HG02642 (cell line): ENCODE measurements around the gene MAP3K10.
"Not testable (repeated sequence)": the region's sequence is repeated elsewhere in the genome, so short reads cannot be mapped to it uniquely, and the experiment has no call there.

Source experiments
- ATAC-seq: cut with Tn5 transposase; IDR thresholded peaks from one replicate; pipeline ENCODE4 v1.9.1; 2021; ENCODE audit warnings: mild to moderate bottlenecking; ENCODE audit not compliant: unreplicated experiment, poor library complexity

Gene MAP3K10

DNA sequence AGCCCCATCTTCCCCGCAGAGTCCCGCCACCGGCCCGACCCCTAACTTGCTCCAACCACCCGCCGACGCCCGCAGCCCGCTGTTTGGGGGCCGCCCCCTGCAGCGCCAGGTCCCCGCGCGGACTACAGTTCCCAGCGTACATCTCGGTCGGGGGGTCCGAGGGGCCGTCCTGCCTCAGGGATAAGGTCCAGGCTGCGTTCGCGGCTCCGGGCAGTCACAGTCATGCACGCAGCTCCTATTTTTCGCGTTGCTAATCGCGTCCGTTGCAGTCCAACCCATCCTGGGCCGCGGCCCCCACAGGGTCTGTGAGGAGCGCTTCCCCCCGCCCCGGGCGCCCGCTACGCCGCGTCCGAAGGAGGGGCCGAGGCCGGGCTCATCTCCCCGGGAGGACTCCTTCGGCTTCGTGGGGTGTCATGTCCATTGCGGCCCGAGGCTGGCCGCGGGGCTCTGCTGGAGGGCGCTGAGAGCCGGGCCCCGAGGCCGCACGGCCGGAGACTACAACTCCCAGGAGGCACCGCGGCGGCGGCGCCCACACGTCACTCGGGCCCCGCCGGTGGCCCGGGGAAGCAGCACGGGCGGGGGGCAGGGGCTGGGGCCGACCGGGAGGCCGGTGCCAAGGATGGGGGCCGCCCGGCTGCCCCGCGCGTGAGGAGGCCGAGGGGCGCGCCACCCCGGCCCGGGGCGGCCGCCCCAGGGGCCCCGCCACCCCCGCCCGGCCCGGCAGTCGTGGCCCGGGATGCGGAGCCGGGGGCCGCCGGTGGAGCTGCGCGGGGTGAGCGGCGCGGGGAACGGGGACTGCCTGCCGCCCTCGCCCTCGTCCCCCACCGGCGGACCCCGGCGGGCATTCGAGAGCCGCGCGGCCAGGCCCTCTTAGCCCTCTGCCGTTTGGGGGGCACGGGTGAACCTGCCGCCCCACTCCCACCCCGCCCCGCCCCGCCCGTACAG, at the start of gene MAP3K10:
Gene MAP3K10 (plus strand): TSS at position 536 of the 945 bp plus-strand sequence. CDS start 606 bp downstream, outside the sequence.
- ATAC-seq = peak; percentile 79

DNA sequence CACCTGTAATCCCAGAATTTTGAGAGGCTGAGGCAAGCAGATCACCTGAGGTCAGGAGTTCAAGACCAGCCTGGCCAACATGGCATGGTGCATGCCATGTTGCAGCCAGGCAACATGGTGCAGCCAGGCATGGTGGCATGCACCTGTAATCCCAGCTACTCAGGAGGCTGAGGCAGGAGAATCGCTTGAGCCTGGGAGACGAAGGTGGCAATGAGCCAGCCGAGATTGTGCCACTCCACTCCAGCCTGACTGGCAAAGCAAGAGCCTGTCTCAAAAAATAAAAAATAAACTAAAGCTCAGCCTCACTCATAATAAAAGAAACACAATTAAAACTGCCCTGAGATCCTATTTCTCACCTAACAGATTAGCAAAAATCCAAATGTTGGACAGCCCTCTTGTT, 49.7 kb upstream of the MAP3K10 start:
- ATAC-seq = no peak

DNA sequence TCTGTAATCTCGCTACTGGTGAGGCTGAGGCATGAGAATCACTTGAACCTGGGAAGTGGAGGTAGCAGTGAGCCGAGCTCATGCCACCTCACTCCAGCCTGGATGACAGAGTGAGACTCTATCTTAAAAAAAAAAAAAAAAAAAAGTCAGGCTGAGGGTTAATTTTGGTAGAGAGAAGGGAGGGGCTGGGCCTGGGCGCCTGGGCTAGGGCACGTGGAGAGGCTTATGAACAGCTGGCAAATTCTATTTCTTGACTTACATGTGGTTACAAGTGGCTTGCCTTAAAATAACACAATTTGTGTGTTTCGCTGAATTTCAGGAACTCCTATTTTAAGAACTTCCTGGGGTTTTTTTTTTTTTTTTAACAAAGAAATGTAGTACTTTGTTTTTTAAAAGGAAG, 47.6 kb upstream of the MAP3K10 start:
- peak; percentile 70 for ATAC-seq

DNA sequence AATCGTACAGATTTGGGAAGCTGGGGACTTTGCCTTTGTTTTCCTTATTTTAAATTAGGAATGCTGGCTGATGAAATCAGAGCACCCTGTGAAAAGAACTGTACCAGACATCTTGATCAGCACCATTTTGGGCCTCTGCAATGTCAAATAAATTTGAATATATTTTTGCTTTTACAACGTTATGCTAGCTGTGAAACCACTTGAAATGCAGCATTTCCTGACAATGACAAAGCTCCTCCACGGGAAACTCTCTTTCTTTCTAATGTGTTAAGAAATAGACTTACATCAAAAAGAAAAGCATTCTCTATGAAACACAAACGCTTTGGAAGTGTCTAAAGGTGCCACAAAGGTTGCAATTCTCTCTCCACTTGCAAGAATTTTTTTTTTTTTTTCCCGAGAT, 47.1 kb upstream of the MAP3K10 start:
- no peak for ATAC-seq

DNA sequence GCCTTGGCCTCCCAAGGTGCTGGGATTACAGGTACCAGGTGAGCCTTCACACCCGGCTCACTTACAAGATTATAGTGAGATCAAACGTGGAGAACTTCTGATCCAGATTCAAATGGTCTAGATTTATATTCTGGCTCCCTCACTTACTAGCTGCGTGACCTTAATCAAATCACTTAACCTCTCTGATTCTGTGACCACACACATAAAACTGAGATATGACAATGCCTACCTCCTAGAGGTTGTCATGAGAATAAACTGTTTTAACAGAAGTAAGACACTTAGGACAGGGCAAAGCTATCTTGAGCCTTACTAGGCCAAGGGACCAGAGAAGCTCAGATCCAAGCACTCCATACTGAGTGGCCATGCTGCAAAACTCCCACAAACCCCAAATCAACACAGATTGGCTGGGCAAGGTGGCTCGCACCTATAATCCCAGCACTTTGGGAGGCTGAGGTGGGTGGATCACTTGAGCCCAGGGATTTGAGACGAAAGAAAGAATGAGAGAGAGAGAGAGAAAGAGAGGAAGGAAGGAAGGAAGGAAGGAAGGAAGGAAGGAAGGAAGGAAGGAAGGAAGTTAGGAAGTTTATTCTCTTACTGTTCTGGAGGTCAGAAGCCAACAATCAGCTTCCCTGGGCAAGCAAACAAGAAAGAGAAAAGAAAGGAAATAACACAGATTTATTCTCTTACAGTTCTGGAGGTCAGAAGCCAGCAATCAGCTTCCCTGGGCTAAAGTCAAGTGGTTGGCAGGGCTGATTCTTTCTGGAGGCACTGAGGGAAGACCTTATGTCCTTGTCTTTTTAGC, 46.1 kb upstream of the MAP3K10 start:
- no peak for ATAC-seq

DNA sequence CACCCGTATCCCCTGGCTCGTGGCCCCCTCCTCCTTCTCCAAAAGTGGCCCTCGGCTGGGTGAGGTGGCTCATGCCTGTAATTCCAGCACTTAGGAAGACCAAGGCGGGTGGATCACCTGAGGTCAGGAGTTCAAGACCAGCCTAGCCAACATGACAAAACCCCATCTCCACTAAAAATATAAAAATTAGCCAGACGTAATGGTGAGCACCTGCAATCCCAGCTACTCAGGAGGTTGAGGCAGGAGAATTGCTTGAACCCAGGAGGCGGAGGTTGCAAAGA, 45.5 kb upstream of the MAP3K10 start:
- not testable (repeated sequence) for ATAC-seq

DNA sequence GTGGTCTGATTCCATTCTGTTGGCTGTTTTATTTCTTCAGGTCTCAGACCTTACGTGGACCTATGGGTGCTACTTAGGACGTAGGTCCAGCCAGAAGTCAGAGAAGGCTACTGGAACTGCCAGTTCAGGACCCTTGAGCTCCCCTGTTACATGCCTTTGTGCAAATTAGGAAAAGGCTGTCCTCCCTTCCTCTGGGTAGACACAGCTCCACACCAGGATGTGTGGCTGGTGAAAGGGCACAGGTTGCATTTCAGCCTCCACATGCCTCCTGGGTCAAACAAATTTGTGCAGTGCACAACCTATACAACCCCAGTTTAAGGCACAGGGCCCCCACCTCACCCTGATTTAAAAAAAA, 43.9 kb upstream of the MAP3K10 start:
- no peak for ATAC-seq

DNA sequence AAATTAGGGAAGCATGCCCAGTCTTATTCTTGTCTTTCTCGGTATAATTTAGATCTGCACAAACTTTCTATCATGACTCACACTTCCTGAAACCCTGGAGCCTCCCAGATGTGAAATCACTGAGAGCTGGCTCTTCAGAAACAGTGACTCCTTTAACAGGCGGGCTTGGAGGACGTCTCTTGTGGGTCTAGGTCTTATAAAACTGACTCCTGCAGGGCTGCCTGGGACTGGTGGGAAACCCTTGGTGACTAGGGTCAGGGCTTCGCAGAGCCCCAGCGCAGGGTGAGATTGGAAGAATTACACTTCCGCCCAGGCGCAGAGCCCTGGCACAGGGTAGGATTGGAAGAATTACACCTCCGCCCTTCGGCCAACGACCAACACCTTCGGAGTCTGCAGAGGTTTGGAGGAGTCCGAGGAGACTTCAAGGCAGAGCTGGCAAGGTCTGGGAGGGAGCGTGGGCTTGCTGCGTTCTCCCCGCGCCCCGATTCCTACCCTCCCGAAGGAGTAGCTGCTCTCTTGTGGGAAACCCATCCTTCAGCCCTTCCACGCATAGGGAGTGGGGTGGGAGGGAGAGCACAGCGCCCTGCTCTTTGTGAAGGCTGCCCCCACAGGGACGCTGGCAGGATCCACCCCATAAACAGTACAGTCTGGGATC, 43.4 kb upstream of the MAP3K10 start:
- ATAC-seq = no peak

DNA sequence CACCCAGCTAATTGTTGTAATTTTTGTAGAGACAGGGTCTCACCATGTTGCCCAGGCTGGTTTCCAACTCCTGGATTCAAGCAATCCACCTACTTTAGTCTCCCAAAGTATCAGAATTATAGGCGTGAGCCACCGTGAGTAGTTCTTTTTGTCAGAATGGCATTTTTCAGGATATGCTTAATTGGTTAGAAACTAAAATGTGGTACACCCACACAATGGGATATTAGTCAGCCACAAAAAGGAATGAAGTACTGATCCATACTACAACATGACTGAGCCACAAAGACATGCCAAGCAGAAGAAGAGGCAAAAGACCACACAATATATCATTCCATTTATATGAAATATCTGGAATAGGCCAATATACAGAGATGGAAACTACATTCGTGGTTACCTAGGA, 41.7 kb upstream of the MAP3K10 start:
- ATAC-seq = no peak

DNA sequence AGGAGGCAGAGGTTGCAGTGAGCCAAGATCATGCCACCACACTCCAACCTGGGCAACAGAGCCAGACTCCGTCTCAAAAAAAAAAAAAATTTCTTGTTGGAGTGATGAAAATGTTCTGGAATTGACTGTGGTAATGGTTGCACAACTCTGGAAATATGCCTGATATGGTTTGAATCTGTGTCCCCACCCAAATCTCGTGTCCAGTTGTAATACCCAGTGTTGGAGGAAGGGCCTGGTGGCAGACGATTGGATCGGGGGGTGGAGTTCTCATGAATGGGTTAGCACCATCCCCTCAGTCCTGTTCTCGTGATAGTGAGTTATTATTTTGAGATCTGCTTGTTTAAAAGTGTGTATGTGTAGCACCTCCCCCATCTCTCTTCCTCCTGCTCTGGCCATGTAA, 41.1 kb upstream of the MAP3K10 start:
- no peak for ATAC-seq

DNA sequence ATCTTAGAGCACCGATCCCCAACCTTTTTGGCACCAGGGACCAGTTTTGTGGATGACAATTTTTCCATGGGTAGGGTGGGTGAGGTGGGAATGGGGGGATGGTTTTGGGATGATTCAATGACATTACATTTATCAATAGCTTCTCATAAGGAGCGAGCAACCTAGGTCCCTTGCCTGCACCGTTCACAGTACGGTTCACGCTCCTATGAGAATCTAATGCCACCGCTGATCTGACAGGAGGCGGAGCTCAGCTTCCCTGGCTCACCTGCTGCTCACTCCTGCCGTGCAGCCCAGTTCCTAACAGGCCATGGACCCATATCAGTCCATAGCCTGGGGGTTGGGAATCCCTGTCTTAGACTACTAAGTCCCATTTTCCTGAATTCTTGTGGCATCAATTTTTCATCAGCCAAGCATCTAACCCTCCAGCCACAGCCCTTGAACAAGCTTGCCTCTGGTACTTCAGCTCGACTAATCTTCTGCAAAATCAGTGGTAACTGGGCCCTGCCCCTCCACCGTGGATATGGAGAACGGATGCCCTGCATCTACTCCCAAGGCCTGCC, 37.0 kb upstream of the MAP3K10 start:
- ATAC-seq = no peak

DNA sequence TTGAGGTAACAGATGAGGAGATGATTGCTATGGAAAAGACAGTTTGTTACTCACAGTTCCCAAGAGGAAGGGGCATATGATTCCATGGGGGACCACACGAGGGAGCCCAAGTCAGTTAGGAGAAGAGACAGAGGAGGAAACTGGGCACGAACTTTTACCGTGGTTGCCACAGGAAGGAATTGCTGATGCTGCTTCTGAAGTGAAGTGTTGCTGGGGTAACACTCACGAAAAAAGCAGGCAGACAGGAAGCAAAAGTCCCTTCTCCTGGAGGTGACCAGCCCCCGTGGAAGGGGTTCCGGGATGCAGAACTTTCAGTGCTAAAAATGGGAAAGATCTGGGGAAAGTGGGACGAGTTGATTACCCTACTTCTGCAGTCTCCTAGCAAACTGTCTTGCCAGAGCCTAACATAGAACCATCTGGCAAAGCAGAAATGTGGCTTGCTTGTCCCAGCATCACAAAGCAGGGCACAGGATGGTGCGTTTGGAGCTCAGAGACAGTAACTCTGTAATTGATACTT, 35.4 kb upstream of the MAP3K10 start:
- no peak for ATAC-seq

DNA sequence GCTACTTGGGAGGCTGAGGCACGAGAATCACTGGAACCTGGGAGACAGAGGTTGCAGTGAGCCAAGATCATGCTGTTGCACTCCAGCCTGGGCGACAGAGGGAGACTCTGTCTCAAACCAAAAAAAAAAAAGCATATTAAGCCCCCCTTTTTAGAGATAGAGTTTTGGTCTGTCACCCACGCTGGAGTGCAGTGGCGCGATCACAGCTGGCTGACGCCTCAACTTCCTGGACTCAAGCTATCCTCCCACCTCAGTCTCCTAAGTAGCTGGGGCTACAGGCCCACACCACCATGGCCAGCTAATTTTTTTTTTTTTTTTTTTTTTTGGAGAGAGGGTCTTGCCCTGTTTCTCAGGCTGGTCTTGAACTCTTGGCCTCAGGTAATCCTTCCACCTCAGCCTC, 34.2 kb upstream of the MAP3K10 start:
- ATAC-seq = no peak

DNA sequence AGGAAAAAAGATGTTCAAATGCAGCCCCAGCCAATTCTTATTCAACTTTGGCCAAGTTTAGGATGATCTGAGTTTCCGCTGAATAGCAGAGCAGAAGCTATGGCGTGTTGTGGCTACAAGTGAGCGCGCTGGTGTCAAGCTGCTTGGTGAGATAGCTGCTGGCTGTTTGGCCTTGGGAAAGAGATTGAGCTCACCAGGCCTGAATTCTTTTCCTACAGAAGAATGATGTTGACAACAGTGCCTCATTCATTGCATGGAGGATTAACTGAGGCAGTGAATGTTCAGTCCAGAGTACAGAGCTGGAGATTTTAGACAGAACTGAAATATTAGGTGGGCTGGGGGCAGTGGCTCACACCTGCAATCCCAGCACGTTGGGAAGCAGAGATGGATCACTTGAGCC, 31.5 kb upstream of the MAP3K10 start:
- no peak for ATAC-seq

DNA sequence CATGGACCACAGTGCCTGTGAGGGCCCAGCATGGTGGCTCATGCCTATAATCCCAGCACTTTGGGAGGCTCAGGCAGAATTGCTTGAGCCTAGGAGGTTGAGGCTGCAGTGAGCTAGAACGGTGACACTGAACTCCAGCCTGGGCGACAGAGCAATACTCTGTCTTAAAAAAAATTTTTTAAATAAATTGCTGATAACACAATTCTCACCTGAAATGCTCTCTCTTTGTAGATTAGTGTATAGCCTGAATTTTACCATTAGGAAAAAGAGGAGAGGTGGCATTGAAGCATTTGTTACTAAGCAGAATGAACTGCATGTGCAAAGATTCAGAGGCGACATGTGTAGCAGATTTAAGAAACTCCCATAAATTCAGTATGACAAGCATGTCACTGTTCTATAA, 29.1 kb upstream of the MAP3K10 start:
- no peak for ATAC-seq

DNA sequence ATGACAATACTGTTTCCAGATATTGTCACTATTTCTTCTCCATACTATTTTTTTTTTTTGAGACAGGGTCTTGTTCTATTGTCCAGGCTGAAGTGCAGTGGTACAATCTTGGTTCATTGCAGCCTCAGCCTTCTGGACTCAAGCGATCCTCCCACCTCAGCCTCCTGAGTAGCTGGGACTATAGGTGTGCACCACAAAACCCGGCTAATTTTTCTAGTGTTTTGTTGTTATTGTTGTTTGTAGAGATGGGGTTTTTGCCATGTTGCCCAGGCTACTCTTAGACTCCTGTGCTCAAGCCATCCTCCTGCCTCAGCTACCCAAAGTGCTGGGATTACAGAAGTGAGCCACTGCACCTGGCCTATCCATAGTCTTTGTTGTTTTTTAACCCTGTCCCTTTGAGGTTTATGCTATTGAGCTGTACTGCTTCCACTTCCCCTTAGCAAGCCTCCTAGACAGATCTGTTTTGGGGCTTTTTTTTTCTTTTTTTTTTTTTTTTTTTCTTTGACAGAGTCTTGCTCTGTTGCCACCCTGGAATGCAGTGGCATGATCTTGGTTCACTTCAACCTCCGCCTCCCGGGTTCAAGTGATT, 27.6 kb upstream of the MAP3K10 start:
- peak; percentile 46 for ATAC-seq

DNA sequence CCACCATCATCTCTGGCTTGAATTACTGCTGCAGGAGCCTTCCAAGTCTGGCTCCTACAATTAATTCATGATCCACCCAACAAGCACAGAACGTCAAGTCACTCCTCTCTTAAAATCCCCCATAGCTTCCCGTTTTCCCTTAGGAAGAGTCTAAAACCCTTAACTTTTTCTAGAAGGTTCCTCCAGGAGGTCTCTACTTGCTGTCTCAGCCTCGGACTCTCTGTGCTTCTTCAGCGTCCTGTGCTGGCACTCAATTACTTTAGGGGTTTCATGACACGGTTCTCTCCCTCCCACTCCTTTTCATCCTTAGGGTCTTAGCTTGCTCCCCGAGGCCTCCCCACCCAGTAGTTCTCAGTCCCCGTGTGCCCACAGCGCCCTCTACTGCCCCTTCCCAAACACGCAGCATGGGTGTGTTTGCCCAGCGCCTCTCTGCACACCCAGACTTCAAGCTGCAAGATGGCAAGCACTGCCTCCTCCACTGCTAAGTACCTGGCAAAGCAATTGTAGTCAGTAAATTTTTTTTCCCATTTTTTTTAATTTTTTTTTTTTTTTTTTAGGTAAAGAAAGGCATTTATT, 25.8 kb upstream of the MAP3K10 start:
- ATAC-seq = no peak

DNA sequence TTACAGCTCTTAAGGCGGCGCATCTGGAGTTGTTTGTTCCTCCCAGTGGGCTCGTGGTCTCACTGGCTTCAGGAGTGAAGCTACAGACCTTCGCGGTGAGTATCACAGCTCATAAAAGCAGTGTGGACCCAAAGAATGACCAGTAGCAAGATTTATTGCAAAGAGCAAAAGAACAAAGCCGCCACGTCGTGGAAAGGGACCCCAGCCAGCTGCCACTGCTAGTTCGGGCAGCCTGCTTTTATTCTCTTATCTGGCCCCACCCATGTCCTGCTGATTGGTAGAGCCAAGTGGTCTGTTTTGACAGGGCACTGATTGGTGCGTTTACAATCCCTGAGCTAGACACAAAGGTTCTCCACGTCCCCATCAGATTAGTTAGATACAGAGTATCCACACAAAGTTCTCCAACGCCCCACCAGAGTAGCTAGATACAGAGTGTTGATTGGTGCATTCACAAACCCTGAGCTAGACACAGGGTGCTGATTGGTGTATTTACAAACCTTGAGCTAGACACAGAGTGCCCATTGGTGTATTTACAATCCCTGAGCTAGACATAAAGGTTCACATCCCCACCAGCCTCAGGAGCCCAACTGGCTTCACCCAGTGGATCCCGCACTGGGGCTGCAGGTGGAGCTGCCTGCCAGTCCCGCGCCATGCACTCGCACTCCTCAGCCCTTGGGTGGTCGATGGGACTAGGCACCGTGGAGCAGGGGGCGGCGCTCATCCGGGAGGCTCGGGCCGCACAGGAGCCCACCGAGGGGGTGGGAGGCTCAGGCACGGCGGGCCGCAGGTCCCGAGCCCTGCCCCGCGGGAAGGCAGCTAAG, 21.5 kb upstream of the MAP3K10 start:
- ATAC-seq = not testable (repeated sequence)
